HCEC 1CT (cell line): ENCODE measurements around the gene BCL2L11.
A peak's percentile ranks its signal among the peaks of the same experiment; 100 is the strongest.
"Not testable (repeated sequence)": the region's sequence is repeated elsewhere in the genome, so short reads cannot be mapped to it uniquely, and the experiment has no call there.

Source experiments
- DNase-seq: peaks from one replicate; pipeline ENCODE4 v3.0.0-alpha.2; 2017

The BCL2L11 gene, protein sequence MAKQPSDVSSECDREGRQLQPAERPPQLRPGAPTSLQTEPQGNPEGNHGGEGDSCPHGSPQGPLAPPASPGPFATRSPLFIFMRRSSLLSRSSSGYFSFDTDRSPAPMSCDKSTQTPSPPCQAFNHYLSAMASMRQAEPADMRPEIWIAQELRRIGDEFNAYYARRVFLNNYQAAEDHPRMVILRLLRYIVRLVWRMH

DNA sequence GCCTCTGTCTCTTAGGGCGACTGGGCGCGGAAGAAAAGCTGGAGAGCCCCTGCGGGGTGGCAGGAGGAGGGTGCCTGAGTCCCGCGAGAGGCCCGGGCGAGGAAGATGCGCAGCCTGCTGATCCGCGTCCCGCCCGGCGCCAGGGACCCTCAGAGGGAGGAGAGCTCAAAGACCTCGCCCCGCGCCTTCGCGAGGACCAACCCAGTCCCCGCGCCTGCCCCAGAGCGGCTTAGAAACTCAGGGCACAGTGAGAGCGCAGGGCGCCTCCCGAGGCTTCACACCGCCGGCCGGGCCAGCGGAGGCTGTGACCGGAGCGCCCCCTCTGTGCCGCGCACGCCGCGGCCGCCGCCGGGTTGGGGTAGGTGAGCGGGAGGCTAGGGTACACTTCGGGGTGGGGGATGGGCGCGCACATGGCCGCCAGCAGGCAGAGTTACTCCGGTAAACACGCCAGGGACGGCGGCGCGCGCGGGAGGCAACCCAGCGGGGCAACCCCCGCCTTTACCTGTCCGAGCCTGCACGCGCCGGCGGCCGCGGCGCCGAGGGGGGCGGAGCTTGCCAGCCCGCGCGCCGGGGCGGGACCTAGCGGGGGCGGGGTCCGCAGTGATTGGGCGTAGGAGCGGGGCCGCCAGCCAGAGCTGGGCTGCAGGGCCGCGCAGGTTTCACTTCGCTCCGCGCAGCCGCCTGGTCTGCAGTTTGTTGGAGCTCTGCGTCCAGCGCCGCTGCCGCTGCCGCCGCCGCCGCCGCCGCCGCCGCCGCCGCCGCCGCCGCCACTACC is at the start of gene BCL2L11:
Gene BCL2L11, plus strand, starts transcription at position 662 of the 775 bp plus-strand sequence. CDS start 2,832 bp downstream, outside the sequence.
- peak; percentile 90 for DNase-seq

GRCh38 chr2:111071600-111072171 is 49.0 kb upstream of the BCL2L11 start:
- peak; percentile 70 for DNase-seq

- peak; percentile 84 for DNase-seq
Measured at GRCh38 chr2:111072220-111072871, 48.4 kb upstream of the BCL2L11 start.

DNA sequence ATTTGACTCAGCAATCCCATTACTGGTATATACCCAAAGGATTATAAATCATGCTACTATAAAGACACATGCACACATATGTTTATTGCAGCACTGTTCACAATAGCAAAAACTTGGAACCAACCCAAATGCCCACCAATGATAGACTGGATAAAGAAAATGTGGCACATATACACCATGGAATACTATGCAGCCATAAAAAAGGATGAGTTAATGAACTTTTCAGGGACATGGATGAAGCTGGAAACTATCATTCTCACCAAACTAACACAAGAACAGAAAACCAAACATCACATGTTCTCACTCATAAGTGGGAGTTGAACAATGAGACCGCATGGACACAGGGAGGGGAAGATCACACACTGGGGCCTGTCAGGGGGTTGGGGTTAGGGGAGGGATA is 38.1 kb upstream of the BCL2L11 start:
- DNase-seq, result not testable (repeated sequence)

DNA sequence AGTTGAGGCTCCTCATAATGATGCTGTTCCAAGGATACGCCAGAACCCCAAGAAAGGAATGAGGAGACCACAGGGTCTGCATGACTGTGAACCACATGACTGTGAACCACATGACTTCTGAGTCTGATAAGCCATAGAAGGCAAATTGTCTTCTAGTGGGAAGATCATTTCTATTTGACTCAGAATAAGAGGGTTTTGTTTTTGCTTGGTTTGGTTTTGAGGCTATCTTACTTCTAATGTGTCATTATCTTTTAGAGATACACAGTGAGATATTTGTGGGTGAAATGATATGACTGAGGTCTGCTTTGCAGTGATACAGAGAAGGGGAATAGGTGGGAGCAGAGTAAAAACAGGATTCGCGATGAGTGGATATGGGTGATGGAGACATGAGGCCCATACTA is 28.9 kb upstream of the BCL2L11 start:
- no peak for DNase-seq

GRCh38 chr2:111094691-111095090 is 26.0 kb upstream of the BCL2L11 start:
- DNase-seq, result no peak

DNA sequence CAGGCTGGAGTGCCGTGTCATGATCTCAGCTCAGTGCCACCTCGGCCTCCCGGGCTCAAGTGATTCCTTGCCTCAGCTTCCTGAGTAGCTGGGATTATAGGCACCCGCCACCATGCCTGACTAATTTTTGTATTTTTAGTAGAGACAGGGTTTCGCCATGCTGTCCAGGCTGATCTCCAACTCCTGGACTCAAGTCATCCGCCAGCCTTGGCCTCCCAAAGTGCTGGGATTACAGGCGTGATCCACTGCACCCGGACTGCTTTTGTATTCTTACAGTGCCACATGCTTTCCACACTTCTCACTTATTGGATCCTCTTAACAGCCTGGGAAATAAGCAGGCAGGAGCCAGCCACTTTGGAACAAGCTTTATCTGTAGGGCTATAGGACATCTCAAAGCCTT is 25.3 kb upstream of the BCL2L11 start:
- no peak for DNase-seq

DNA sequence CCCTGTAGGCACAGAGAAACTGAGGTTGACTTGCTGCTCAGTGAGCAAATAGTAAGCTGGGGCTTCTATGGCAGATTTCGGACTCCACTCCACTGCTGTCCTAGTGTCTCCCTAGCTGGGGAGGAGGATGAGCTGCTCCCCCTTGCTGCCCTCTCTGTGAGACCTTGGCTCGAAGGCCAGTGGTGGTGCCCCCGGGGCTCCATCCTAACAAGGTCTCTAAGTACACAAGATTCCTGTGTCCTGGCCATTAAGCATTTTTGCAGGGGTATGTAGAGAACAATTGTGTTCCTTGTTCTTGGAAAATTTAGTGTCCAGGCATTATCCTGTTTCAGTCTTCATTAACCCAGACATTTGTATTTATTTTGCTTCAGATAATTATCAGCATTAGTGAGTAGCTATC is 21.3 kb upstream of the BCL2L11 start:
- no peak for DNase-seq

DNA sequence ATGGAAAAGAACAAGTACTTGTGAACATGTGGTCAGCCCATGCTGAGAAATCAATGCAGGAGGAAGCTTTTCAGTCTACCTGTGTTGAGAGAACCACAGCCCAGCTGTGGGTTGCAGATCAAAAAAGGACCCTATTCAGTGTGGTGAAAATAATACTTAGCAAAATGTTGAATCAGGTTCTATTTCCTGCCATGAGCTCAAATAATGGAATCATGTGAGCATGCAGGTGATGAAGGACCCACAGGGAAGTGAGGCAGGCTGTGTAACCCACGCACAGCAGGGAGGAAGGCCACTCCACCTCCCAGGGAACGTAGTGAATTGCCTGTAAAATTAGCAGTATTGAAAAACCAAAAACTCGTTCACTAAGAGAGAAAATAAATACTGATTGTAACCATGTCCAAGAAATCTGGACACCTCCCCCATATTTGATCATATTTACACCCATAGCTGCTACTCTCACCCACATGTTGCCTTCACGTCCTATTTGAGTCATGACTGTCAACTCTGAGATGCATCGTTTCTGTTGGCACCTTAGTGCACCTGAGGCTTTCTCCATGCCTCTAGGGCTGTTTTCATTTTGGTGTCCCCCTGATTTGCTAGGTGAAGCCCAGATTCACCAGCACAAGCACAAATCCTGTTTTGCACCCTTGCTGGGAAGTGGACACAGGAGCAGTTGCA is 20.5 kb upstream of the BCL2L11 start:
- no peak for DNase-seq

DNA sequence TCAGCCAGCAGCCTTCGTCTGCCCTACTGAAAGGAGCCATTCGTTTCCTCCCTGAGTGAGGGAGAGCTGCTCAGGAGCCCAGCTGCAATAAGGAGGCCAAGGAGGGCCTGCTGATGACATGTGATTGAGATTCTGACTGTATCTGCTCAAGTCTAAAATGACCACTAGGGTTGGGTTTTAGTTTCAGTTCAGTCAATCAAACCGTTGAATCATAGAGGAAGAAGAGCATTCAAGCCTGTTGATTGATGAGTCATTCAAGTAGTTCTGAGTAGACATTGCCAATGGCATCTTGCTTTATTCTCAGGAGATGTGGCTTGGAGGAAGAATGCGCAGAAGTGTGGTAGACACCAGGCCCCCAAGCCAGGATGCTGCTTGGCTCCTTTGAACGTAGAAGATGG is 19.9 kb upstream of the BCL2L11 start:
- DNase-seq, result no peak

DNA sequence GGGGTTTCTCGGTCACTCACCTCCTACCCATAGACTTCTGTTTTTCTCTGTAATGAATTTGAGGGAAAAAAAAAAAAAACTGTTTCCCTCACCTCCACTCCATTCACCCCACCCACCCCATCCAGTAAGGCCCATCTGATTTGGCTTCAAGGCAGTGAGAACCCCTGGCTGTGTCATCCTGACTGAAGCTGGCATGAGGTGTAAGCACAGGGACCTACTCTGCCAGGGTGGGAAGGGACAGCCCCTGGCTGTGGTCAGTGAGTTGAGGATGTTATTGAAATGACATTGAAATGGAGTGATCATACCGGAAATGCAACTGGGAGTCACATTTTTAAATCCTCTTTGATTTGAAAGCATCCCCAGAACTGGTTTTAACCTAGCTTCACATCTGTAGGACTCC is 19.1 kb upstream of the BCL2L11 start:
- no peak for DNase-seq

DNA sequence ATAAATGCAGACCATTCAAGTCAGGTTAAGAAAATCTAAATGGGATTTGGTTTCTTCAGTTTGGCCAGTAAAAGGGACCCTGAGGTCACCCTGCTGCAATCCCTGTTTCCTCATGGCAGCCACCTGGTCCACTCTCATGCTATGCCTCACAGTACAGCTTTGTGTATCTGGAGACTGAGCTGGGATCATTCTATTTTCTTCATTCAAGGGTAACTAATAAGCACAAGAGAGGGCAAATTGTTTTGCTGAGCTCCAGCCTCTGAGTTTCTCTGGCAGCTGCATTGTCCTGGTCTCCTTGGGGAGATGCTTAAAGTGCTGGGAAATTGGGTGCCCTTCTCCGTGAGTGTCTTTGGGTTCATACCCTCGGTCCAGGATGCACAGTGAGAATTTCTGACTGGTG is 18.5 kb upstream of the BCL2L11 start:
- DNase-seq, result no peak

DNA sequence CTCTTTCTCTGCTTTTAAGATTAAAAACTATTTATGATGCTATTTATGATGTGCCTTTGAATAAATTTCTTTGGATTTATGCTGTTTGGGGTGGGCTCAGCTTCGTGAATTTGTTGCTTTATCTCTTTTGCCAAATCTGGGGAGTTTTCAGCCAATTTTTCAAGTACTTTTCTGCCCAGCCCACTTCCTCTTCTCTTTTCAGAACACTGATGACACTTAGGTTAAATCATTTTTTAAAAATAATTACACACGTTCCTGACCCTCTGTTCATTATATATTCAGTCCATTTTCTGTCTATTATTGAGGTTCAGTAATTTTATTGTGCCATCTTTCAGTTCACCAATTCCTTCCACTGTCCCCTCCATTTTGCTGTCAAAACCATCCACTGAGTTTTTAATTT is 14.8 kb upstream of the BCL2L11 start:
- no peak for DNase-seq

DNA sequence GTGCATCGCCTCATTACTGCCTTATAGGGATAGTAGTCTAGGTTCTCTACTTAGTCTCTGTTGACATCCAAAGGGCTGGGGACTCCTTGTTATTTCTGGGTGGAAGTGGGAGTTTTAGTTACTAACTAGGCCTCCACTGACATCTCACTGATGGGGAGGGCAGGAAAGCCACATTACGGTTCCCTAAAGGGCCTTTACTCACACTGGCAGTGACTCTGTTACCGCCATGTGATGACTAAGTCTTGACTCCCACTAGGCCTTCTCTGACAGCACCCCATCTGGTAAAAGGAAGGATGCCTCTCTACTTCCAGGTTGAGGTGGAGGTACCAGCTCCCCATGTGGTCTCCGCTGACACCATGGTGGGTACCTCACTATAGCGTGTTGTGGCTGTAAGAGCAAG is 14.0 kb upstream of the BCL2L11 start:
- DNase-seq, result peak; percentile 11

GRCh38 chr2:111108745-111109271 is 11.9 kb upstream of the BCL2L11 start:
- no peak for DNase-seq

DNA sequence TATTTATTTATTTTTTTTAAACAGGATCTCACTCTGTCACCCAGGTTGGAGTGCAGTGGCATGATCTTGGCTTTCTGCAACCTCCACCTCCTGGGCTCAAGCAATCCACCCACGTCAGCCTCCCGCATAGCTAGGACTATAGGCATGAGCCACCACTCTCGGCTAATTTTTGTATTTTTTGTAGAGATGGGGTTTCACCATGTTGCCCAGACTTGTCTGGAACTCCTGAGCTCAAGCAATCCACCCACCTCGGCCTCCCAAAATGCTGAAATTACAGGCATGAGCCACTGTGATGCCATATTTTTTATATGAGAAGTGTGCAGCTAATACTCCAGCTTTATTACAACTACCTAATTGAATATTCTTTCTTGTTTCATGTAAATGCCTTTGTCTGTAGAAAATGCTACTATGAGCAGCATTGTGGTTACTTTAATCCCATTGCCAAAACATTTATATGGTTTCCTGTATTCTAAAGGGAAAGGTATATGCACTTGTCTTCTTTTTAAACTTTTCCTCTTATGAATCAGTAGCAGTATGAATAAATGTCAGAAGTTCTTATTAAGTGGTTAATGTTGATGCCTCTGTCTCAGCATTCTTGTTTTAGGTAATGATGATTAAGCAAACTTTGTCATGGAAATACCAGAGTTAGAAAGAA is 9.5 kb upstream of the BCL2L11 start:
- no peak for DNase-seq

GRCh38 chr2:111113838-111114237 is 6.9 kb upstream of the BCL2L11 start:
- no peak for DNase-seq

GRCh38 chr2:111116011-111116746 is 4.5 kb upstream of the BCL2L11 start:
- no peak for DNase-seq

DNA sequence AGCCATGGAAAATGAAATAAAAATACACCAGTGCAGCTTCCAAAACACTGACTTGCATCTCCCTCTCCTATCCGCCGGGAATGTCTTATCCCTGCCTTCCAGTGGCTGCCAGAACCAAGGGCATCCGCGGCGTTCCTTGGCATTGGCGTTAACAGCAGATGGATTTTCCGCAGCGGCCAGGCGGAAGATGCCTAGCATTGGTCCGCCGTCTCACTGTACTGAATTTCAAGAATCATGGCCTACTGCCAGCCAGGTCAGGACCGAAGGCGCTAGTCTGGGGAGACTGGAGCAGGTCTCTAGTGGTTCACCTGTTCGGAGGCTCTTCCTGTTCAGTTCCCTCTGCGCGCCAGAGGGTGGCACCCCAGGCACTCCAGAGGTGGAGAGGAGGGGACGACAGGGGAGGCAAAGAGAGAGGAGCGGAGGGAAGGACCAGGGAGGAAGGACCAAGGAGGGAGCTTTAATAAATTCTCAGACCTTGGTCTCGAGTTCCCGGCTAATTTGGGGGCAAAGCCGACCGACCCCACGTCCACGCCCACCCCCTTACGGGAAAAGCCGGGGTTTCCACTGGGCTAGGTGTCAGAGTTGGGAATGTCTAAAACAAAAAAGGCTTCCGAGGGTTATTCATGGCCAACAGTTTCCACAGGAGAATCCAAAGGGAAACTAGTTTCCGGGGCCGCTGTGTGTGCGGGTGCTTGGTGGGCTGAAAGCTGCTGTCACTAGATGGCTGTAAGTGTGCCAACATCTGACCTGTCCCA is 3.7 kb upstream of the BCL2L11 start:
- peak; percentile 68 for DNase-seq

DNA sequence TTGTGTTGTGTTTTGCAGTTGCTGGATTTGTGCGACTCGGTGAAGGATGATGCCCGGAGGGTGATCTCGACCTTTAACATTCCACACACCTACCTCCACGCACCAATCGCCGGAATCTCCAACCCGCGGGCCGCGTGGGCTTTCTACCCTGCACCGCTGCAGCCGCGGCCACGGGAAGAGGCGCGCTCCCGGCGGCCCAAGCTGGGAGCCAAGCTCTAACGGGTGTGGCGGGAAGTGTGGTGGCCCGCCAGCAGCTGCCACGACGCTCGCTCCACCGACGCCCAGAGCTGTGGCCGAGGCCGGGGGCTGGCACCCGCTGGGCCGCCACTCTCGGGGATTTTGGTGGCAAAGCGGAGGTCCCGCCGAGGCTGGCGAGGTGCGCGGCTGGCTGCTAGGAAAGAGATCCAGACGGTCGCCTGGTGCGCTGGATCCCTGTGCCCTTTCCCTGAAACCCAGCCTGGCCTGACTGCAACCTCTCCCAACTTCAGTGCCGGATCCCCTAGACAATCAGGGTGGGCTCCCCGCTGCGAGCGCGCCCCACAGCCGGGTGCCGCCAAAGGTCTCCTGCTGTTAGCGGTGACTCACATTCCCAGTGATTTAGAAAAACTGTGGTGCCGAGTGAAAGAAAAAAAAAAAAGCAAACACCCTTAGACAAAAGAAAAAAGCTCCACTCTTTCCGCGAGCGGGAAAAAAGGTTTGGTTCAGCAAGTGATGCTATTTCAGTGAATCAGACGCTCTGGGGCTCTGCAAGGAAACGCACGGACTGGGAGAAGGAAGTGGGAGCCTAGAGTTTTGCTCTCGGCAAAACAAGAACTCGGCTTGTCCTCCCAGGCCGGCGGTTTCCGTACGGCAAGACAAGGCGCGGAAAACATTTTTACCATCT is 2.9 kb upstream of the BCL2L11 start:
- peak; percentile 38 for DNase-seq
